AG04449 (cell line): Measurements from ENCODE around the gene LIN28A.

Source experiments
- CTCF ChIA-PET: fragments of 350-600 bp; formaldehyde crosslinking; extraction: SDS; loops from one replicate; lab custom pipeline; 2021; ENCODE audit warnings: antibody characterized with exemption; lab: Yijun Ruan, JAX
- POLR2A ChIA-PET: fragments of 400-600, 350-600 bp; formaldehyde crosslinking; extraction: SDS; loops from one replicate; lab custom pipeline; 2020; ENCODE audit warnings: antibody characterized with exemption, inconsistent platforms; lab: Yijun Ruan, JAX
- DNase-seq: peaks from one replicate; pipeline ENCODE4 v3.0.0-alpha.2; 2010; ENCODE audit warnings: low read depth, low spot score
- H3K4me3 ChIP-seq: 2 replicates; pipeline ENCODE4 v1.5.1; 2011; ENCODE audit warnings: low read depth, mild to moderate bottlenecking, control low read depth, low read length
- TF ChIP-seq, protein P1 (sequence below): IDR thresholded peaks from one replicate; pipeline ENCODE4 v1.5.1; 2011; ENCODE audit warnings: mild to moderate bottlenecking, moderate library complexity, low read length, control low read depth, inconsistent platforms; ENCODE audit not compliant: insufficient read depth; ENCODE audit errors: missing control alignments

The LIN28A gene

DNA sequence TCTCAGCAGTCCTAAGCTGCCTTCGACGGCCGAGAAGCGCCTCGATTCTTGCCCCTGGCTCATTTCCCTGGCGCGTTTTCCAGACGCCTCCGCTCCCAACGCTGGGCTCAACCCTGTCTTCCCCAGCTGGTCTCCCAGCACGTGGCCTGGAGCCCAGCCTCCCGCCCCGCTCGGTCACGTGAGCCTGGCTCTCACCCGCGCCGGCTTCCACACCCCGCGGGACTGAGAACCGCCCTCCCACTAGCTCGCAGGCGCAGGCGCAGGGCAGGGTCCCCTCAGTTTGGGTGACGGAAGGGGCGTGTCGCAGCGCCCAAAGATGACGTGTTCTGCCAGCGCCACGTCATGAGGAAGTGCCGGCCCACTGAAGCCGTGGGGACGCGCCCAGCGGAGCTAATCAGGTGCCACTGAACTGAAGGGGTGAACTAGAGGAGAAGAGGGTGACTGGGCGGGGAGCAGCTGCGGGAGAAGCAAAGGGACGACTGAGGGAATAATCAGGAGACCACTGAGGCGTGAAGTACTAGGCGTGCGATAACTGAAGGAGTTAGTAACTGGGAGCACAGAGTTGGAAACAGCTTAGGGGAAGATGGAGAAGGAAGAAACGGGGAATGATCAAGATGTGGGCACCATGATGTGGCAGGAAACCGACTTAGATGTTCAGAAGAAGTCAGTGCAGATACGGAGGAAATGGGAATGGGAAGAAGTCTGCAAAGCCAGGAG, 21.5 kb downstream of the LIN28A start, which contains the start of gene DHDDS:
DHDDS (plus strand) TSS at position 343 of the 717 bp plus-strand sequence. CDS start 625 bp downstream, outside the sequence.
- POLR2A ChIA-PET = interaction anchor here (0.6 to 1.4 kb wide), 8 partner anchors 12 to 1202 kb away, joined by 3 to 4 read pairs (median 3); partner anchors contain the start of gene HMGN2
- TF ChIP-seq, protein P1, sequence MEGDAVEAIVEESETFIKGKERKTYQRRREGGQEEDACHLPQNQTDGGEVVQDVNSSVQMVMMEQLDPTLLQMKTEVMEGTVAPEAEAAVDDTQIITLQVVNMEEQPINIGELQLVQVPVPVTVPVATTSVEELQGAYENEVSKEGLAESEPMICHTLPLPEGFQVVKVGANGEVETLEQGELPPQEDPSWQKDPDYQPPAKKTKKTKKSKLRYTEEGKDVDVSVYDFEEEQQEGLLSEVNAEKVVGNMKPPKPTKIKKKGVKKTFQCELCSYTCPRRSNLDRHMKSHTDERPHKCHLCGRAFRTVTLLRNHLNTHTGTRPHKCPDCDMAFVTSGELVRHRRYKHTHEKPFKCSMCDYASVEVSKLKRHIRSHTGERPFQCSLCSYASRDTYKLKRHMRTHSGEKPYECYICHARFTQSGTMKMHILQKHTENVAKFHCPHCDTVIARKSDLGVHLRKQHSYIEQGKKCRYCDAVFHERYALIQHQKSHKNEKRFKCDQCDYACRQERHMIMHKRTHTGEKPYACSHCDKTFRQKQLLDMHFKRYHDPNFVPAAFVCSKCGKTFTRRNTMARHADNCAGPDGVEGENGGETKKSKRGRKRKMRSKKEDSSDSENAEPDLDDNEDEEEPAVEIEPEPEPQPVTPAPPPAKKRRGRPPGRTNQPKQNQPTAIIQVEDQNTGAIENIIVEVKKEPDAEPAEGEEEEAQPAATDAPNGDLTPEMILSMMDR = no peak
- peak; percentile 82 for DNase-seq
- CTCF ChIA-PET = interaction anchor here (1.0 to 7.5 kb wide), 6 partner anchors 13 to 147 kb away, joined by 3 to 91 read pairs (median 6); no protein-coding TSS in a partner anchor
- peak within 1 kb of the TSS; percentile 86 for H3K4me3 ChIP-seq

DNA sequence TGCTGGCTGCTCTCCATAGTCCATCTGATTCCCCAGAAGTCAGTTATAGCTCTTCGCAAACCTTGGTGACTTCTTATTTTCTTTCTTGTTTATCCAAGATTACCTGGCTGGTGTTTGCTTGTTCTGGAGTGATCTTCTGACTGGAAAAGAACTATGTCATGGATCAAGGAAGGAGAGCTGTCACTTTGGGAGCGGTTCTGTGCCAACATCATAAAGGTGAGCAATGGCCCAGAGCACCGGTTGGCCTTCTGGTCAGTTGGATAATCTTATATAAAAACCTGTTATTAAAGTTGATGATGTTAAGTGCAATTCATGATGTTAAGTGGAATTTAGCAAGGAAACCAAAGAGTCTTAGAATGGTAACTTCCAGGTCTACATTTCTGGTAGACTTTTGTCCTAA, 22.2 kb downstream of the LIN28A start:
- ChIA-PET CTCF (interaction anchor here (1.0 to 7.5 kb wide), 5 partner anchors 13 to 148 kb away, joined by 3 to 91 read pairs (median 6); no protein-coding TSS in a partner anchor), POLR2A (interaction anchor here (0.8 to 1.4 kb wide), 2 partner anchors 11 to 67 kb away, joined by 4 read pairs; no protein-coding TSS in a partner anchor)
- no peak for DNase-seq
- peak overlapping the region; percentile 86 for H3K4me3 ChIP-seq
- TF ChIP-seq, protein P1 = no peak

DNA sequence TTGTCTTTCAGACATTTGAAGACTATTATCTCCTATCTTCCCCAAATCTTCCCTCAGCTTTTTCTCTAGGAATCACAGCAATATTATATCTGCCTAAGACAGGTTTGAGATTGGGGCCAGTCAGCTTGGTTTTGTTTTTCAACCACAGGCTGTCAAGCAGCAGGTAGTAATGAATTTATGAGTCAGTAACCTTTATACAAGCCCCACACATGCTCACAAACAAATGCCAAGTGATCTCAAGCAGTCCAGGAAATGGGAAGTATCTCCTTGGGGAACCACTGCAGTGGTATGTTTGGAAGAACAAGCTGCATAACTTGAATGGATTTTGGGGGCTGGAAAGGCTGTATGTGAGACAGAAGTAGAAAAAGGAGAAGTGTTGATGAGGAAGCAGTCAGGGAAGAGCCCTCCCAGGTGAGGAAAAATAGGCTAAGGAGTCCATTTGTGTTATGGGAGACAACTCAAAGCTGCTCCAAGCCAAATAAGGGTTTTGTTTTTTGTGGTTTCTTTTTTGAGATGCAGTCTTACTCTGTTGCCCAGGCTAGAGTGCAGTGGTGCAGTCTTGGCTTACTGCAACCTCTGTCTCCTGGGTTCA, 23.6 kb downstream of the LIN28A start:
- no peak for DNase-seq
- ChIA-PET POLR2A (interaction anchor here (1.5 kb wide), 1 partner anchor 11 kb away, joined by 3 read pairs; no protein-coding TSS in a partner anchor), CTCF (interaction anchor here (0.7 to 7.5 kb wide), 4 partner anchors 18 to 158 kb away, joined by 3 to 91 read pairs (median 14); no protein-coding TSS in a partner anchor)
- H3K4me3 ChIP-seq = no peak overlapping the region
- TF ChIP-seq, protein P1 = no peak

DNA sequence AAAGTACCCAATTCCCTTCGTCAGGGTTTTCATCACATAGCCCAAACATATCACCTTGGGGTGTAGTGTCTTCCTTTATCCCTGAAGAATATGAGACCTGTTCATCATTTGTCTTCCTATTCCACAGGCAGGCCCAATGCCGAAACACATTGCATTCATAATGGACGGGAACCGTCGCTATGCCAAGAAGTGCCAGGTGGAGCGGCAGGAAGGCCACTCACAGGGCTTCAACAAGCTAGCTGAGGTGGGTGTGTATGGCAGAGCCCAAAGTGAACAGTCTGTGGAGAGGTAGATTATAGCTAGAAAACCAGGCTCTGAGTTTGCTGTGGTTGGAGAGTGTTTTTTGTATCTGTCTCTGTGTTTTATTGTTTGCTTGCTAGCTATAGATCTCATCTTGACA, 27.4 kb downstream of the LIN28A start:
- TF ChIP-seq, protein P1 = no peak
- ChIA-PET CTCF (interaction anchor here (1.2 to 2.3 kb wide), 2 partner anchors 21 to 33 kb away, joined by 3 to 9 read pairs; no protein-coding TSS in a partner anchor), POLR2A (interaction anchor here (1.0 kb wide), 1 partner anchor 18 kb away, joined by 3 read pairs; no protein-coding TSS in a partner anchor)
- no peak overlapping the region for H3K4me3 ChIP-seq
- DNase-seq = no peak

DNA sequence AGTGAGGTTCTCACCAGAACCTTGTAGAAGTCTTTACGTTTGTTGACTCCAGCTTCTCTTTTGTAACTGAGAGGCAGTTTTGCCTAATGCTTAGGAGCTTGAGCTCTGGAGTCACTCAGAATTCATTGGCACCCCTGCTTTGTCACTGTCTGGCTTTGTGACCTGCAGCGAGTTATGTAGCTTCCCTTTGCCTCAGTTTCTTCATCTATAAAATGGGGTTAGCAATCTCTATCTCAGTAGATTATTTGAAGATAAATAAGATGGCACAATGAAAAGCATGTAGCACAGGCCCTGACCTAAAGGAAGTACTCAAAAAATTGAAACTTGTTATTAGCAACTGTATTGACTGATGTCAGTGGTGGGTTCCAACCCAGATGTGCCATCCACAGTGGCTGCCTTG, 29.6 kb downstream of the LIN28A start:
- DNase-seq = no peak
- TF ChIP-seq, protein P1 = no peak
- H3K4me3 ChIP-seq = no peak overlapping the region
- CTCF ChIA-PET = interaction anchor here (1.0 to 2.2 kb wide), 3 partner anchors 14 to 30 kb away, joined by 3 to 10 read pairs (median 8); no protein-coding TSS in a partner anchor
- POLR2A ChIA-PET = no interaction called here
